HepG2 (cell line): ENCODE measurements around the gene TBX5. TPM values are rescaled to one million over a fixed set of nuclear protein-coding genes. Genes with fewer than 3 reads are reported as not detected.

Experiments used
- ATAC-seq: fragments of 200-7000 bp; cut with Tn5 transposase; 3 replicates; pipeline ENCODE4 v1.9.1; 2020; ENCODE audit warnings: mild to moderate bottlenecking, moderate library complexity
- BruUV-seq: library from RNA; stranded (reverse); fragments of 400-500 nt; replicated peaks from 2 replicates; lab custom pipeline; 2021; lab: Mats Ljungman, UMichigan
- CTCF ChIA-PET: fragments of 300-600 bp; formaldehyde crosslinking; extraction: SDS; loops from one replicate; lab custom pipeline; 2021; ENCODE audit warnings: low total read pairs, inconsistent platforms, low intra/inter-chr PET ratio; lab: Yijun Ruan, JAX
- POLR2A ChIA-PET: fragments of 350-600 bp; sonication (Branson Sonifier 250); formaldehyde crosslinking; loops from one replicate; lab custom pipeline; 2020; ENCODE audit warnings: antibody characterized with exemption, inconsistent platforms; lab: Yijun Ruan, JAX
- DNase-seq: peaks from one replicate; pipeline ENCODE4 v3.0.0-alpha.2; 2015; ENCODE audit warnings: low spot score
- FAIRE-seq: peaks from 3 replicates; lab custom pipeline; 2011; peaks lifted over from hg19 to GRCh38; lab: Jason Lieb, UNC
- H2AFZ ChIP-seq: one replicate; pipeline ENCODE4 v1.6.1; 2011; ENCODE audit warnings: low read length, inconsistent platforms
- H3K27ac ChIP-seq: fragments of 300-600 bp; 3 replicates; pipeline ENCODE4 v1.8.0; 2011; ENCODE audit warnings: mixed run types, mild to moderate bottlenecking, mixed read lengths, low read length, inconsistent platforms; ENCODE audit not compliant: insufficient read depth; ENCODE audit errors: extremely low read length
- H3K27me3 ChIP-seq, 2 experiments: fragments of 200-600 bp in 1 of 2; 2 replicates in 1 of 2; 3 replicates in 1 of 2; pipeline versions ENCODE4 v1.6.0 to v1.8.0; 2011; ENCODE audit warnings: low read length in 2 of 2, mild to moderate bottlenecking in 2 of 2, moderate library complexity in 2 of 2, inconsistent platforms in 1 of 2; ENCODE audit not compliant: insufficient read depth in 2 of 2, control insufficient read depth in 1 of 2
- H3K36me3 ChIP-seq, 2 experiments: fragments of 200-600 bp in 1 of 2; replicated peaks in 1 of 2; 2 replicates in 1 of 2; 3 replicates in 1 of 2; pipeline versions ENCODE4 v1.5.1 to v1.8.0; 2011; ENCODE audit warnings: low read length in 2 of 2, inconsistent platforms in 1 of 2; ENCODE audit not compliant: insufficient read depth in 2 of 2, control insufficient read depth in 1 of 2
- H3K4me1 ChIP-seq: 2 replicates; pipeline ENCODE4 v1.5.1; 2012; ENCODE audit warnings: low read length, inconsistent platforms; ENCODE audit not compliant: insufficient read depth
- H3K4me2 ChIP-seq: 2 replicates; pipeline ENCODE4 v1.6.0; 2011; ENCODE audit warnings: low read depth, low read length, inconsistent platforms
- H3K4me3 ChIP-seq, 3 experiments: fragments of 200-600 bp in 1 of 3; sonication (generic), shearing (Covaris generic) in 1 of 3; replicated peaks in 1 of 3; 2 replicates each; pipeline ENCODE4 v1.5.1; 2011 to 2016; ENCODE audit warnings: low read length in 3 of 3, inconsistent platforms in 2 of 3, low read depth in 2 of 3, mild to moderate bottlenecking in 2 of 3, control low read depth in 1 of 3, mixed read lengths in 1 of 3; ENCODE audit not compliant: insufficient read depth in 1 of 3
- H3K79me2 ChIP-seq: one replicate; pipeline ENCODE4 v1.6.1; 2011; ENCODE audit warnings: low read length, inconsistent platforms; ENCODE audit not compliant: insufficient read depth
- H3K9ac ChIP-seq: 2 replicates; pipeline ENCODE4 v1.6.0; 2011; ENCODE audit warnings: mild to moderate bottlenecking, low read depth, low read length, inconsistent platforms; ENCODE audit not compliant: insufficient read depth
- H3K9me3 ChIP-seq: 2 replicates; pipeline ENCODE4 v1.5.1; 2012; ENCODE audit warnings: mild to moderate bottlenecking, low read length
- H4K20me1 ChIP-seq: 2 replicates; pipeline ENCODE4 v1.6.0; 2011; ENCODE audit warnings: inconsistent platforms, mild to moderate bottlenecking, low read length, moderate library complexity; ENCODE audit not compliant: insufficient read depth
- BCLAF1 ChIP-seq: fragments of 450-650 bp; IDR thresholded peaks from 2 replicates; pipeline ENCODE4 v1.6.1; 2017; ENCODE audit warnings: mild to moderate bottlenecking
- CENPX ChIP-seq: sonication (generic); formaldehyde crosslinking; IDR thresholded peaks from 2 replicates; pipeline ENCODE4 v1.9.0; 2021; ENCODE audit warnings: mild to moderate bottlenecking, missing genetic modification reagents, moderate library complexity
- CHD4 ChIP-seq: fragments of 200-600 bp; sonication (generic); IDR thresholded peaks from 2 replicates; pipeline ENCODE4 v1.7.0; 2017; ENCODE audit warnings: mild to moderate bottlenecking, low read length, borderline replicate concordance
- KAT7 ChIP-seq: IDR thresholded peaks from 2 replicates; pipeline ENCODE4 v1.6.1; 2018; ENCODE audit warnings: borderline replicate concordance, missing compliant biosample characterization
- MED8 ChIP-seq: sonication (generic); formaldehyde crosslinking; IDR thresholded peaks from 2 replicates; pipeline ENCODE4 v1.8.1; 2023; ENCODE audit warnings: mild to moderate bottlenecking, missing genetic modification reagents; ENCODE audit not compliant: insufficient replicate concordance
- MIXL1 ChIP-seq: IDR thresholded peaks from 2 replicates; pipeline ENCODE4 v1.6.1; 2016
- MTA3 ChIP-seq: sonication (generic); formaldehyde crosslinking; IDR thresholded peaks from 2 replicates; pipeline ENCODE4 v1.4.0; 2020; ENCODE audit warnings: missing genetic modification reagents
- TCF12 ChIP-seq, 2 experiments: fragments of 450-650 bp in 1 of 2; sonication (generic) in 1 of 2; formaldehyde crosslinking in 1 of 2; IDR thresholded peaks; 2 replicates each; pipeline versions ENCODE4 v1.6.1 to v1.8.0; 2017 to 2022; ENCODE audit warnings: antibody characterized with exemption in 1 of 2, mild to moderate bottlenecking in 1 of 2, missing genetic modification reagents in 1 of 2, moderate library complexity in 1 of 2
- ZFX ChIP-seq: sonication (generic); formaldehyde crosslinking; IDR thresholded peaks from 2 replicates; pipeline ENCODE4 v1.4.0; 2020; ENCODE audit warnings: mild to moderate bottlenecking, low read depth, missing genetic modification reagents, moderate library complexity
- ZNF343 ChIP-seq: sonication (generic); formaldehyde crosslinking; IDR thresholded peaks from 2 replicates; pipeline ENCODE4 v1.4.0; 2020; ENCODE audit warnings: mild to moderate bottlenecking, missing genetic modification reagents
- ZNF687 ChIP-seq: sonication (generic); formaldehyde crosslinking; IDR thresholded peaks from 2 replicates; pipeline ENCODE4 v1.5.1; 2020; ENCODE audit warnings: mild to moderate bottlenecking, missing genetic modification reagents, moderate library complexity
- ZNF710 ChIP-seq: sonication (generic); formaldehyde crosslinking; IDR thresholded peaks from 2 replicates; pipeline ENCODE4 v1.5.0; 2020; ENCODE audit warnings: mild to moderate bottlenecking, missing genetic modification reagents, borderline replicate concordance
- ZSCAN5A ChIP-seq: sonication (generic); formaldehyde crosslinking; IDR thresholded peaks from 2 replicates; pipeline ENCODE4 v1.8.0; 2022; ENCODE audit warnings: mild to moderate bottlenecking, missing genetic modification reagents, borderline replicate concordance
- WGBS: methylation state at CpG from one replicate; pipeline ENCODE4 v1.1.6; 2017; ENCODE audit warnings: low lambda C conversion rate; 5-methylcytosine and 5-hydroxymethylcytosine counted together
- in situ Hi-C: cut with HindIII; loops from 2 replicates; pipeline ENCODE4 v1.10.0; 2017; ENCODE audit warnings: low pct_unique_long_range_greater_than_20kb; ENCODE audit not compliant: extremely low pct_ligation_motif_present
- intact Hi-C: fragments of 100-400 bp; cut with micrococcal nuclease; formaldehyde crosslinking; loops from one replicate; pipeline ENCODE4 v1.10.0; 2022; ENCODE audit not compliant: unreplicated experiment
- polyA plus RNA-seq, 8 experiments: library from polyadenylated mRNA; depleted of rRNA in 3 of 8; stranded (reverse) in 7 of 8; unstranded in 1 of 8; fragments of >200 nt; fragmentation: Illumina TruSeq in 4 of 8; extraction: Trizol in 4 of 8; gene quantifications; 2 replicates each; pipeline versions ENCODE4 v1.2.1 to v1.2.3, GENCODE V29; 2011 to 2016; ENCODE audit warnings: low read depth in 4 of 8, missing spikeins in 1 of 8, mixed read lengths in 1 of 8; ENCODE audit not compliant: insufficient read depth in 1 of 8
- total RNA-seq, 5 experiments: library from RNA; depleted of rRNA; stranded (reverse); fragments of >200 nt; fragmentation: Illumina TruSeq; extraction: Trizol; gene quantifications; 2 replicates each; pipeline ENCODE4 v1.2.3, GENCODE V29; 2016; ENCODE audit warnings: low read depth in 1 of 5

TBX5 gene
- total and polyA plus RNA-seq, 2 of the 13 experiments (the other 11 are each of a cell fraction or from before 2014, with no cell fraction given) = not detected

- intact Hi-C loops = no loop called here
- TF ChIP-seq MTA3 (CRISPR knock-in tag) (no peak), MIXL1 (CRISPR knock-in tag) (no peak), ZNF343 (CRISPR knock-in tag) (no peak), ZNF710 (CRISPR knock-in tag) (no peak), CENPX (no peak), KAT7 (CRISPR knock-in tag) (no peak), ZNF687 (CRISPR knock-in tag) (no peak), MED8 (CRISPR knock-in tag) (no peak), CHD4 (no peak), ZFX (no peak), TCF12 (IDR thresholded peaks at IDR 0.05) (no peak), TCF12 (CRISPR knock-in tag; IDR thresholded peaks at IDR 0.05) (no peak), BCLAF1 (no peak), ZSCAN5A (CRISPR knock-in tag) (no peak)
These were observed 87.0 kb downstream of the TBX5 start for GRCh38 chr12:114318984-114319383.

More at GRCh38 chr12:114318984-114319383, 87.0 kb downstream of the TBX5 start:
- Histone ChIP-seq H3K27me3 (peaks cover 3 to 10% of the 10 kb centered on the region in 2 experiments; a peak in 3 of 5 replicates), H4K20me1 (no peaks in the 10 kb centered on the region), H3K36me3 (no peaks in the 10 kb centered on the region), H2AFZ (no peak overlapping the region), H3K4me1 (no peaks in the 10 kb centered on the region), H3K4me2 (no peak overlapping the region), H3K27ac (no peak overlapping the region), H3K9ac (no peak overlapping the region), H3K9me3 (no peaks in the 10 kb centered on the region), H3K79me2 (no peaks in the 10 kb centered on the region), H3K4me3 (no peak overlapping the region)
- no TSS peak for BruUV-seq
- FAIRE-seq (no peak), ATAC-seq (no peak), DNase-seq (no peak)
- POLR2A ChIA-PET = no interaction called here
- CTCF ChIA-PET = no interaction called here
- 17% methylated on average over 2 of the region's 2 CpGs for WGBS
- in situ Hi-C loops = no loop called here
